ENCODE results near the gene MEMO1. TPM values are rescaled to one million over a fixed set of nuclear protein-coding genes. Genes with fewer than 3 reads are reported as not detected.
"Not testable (repeated sequence)": the region's sequence is repeated elsewhere in the genome, so short reads cannot be mapped to it uniquely, and the experiment has no call there.

The MEMO1 gene
- total RNA-seq, 1 experiment from 2014 or later = 64.5 TPM

- DNase-seq (ENCODE audit: low read depth) = no peak
Measured at GRCh38 chr2:31998731-31999383, 12.0 kb downstream of the MEMO1 start.

- DNase-seq (ENCODE audit: low read depth) = no peak
Measured at GRCh38 chr2:31997653-31998052, 13.2 kb downstream of the MEMO1 start.

GRCh38 chr2:31996571-31997150 is 14.1 kb downstream of the MEMO1 start:
- no peak for DNase-seq (ENCODE audit: low read depth)

- DNase-seq (ENCODE audit: low read depth) = no peak
Measured at GRCh38 chr2:31992934-31993333, 17.9 kb downstream of the MEMO1 start.

- no peak for DNase-seq (ENCODE audit: low read depth)
Measured at GRCh38 chr2:31992025-31992579, 18.7 kb downstream of the MEMO1 start.

- DNase-seq (ENCODE audit: low read depth) = no peak
Measured at GRCh38 chr2:31989946-31990345, 20.9 kb downstream of the MEMO1 start.

- peak; percentile 14 for DNase-seq (ENCODE audit: low read depth)
Measured at GRCh38 chr2:31987454-31988220, 23.2 kb downstream of the MEMO1 start.

- DNase-seq (ENCODE audit: low read depth) = no peak
Measured at GRCh38 chr2:31986906-31987305, 23.9 kb downstream of the MEMO1 start.

GRCh38 chr2:31983762-31984467 is 26.9 kb downstream of the MEMO1 start:
- no peak for DNase-seq (ENCODE audit: low read depth)

GRCh38 chr2:31980674-31981356 is 30.0 kb downstream of the MEMO1 start:
- peak; percentile 18 for DNase-seq (ENCODE audit: low read depth)

- DNase-seq (ENCODE audit: low read depth) = no peak
Measured at GRCh38 chr2:31979956-31980355, 30.9 kb downstream of the MEMO1 start.

GRCh38 chr2:31979018-31979417 is 31.8 kb downstream of the MEMO1 start:
- no peak for DNase-seq (ENCODE audit: low read depth)

- no peak for DNase-seq (ENCODE audit: low read depth)
Measured at GRCh38 chr2:31978436-31978835, 32.4 kb downstream of the MEMO1 start.

- no peak for DNase-seq (ENCODE audit: low read depth)
Measured at GRCh38 chr2:31973665-31974064, 37.1 kb downstream of the MEMO1 start.

- no peak for DNase-seq (ENCODE audit: low read depth)
Measured at GRCh38 chr2:31972059-31972458, 38.7 kb downstream of the MEMO1 start.

- no peak for DNase-seq (ENCODE audit: low read depth)
Measured at GRCh38 chr2:31969178-31969577, 41.6 kb downstream of the MEMO1 start.

- no peak for DNase-seq (ENCODE audit: low read depth)
Measured at GRCh38 chr2:31967790-31968189, 43.0 kb downstream of the MEMO1 start.

- not testable (repeated sequence) for DNase-seq (ENCODE audit: low read depth)
Measured at GRCh38 chr2:31966402-31966801, 44.4 kb downstream of the MEMO1 start.

- DNase-seq (ENCODE audit: low read depth) = no peak
Measured at GRCh38 chr2:31965094-31965493, 45.7 kb downstream of the MEMO1 start.

- DNase-seq (ENCODE audit: low read depth) = no peak
Measured at GRCh38 chr2:31962757-31963361, 47.9 kb downstream of the MEMO1 start.

Measured in HT1080 (cell line).